HEK293 (cell line): ENCODE results near the gene PROSER3.

Experiments
- CTCF ChIP-seq: fragments of 450-650 bp; formaldehyde crosslinking; IDR thresholded peaks from 2 replicates; pipeline ENCODE4 v1.5.1; 2016; ENCODE audit warnings: missing biosample characterization, missing genetic modification characterization
- RBAK ChIP-seq: fragments of 450-650 bp; formaldehyde crosslinking; IDR thresholded peaks from 2 replicates; pipeline ENCODE4 v1.5.1; 2016; ENCODE audit warnings: missing biosample characterization, missing genetic modification characterization
- SETDB1 ChIP-seq: IDR thresholded peaks from one replicate; pipeline ENCODE4 v1.6.1; 2017; ENCODE audit warnings: mild to moderate bottlenecking, low read length, moderate library complexity, mixed read lengths; ENCODE audit not compliant: insufficient read length
- ZBTB21 ChIP-seq: fragments of 450-650 bp; formaldehyde crosslinking; IDR thresholded peaks from 2 replicates; pipeline ENCODE4 v1.5.1; 2017; ENCODE audit warnings: missing biosample characterization, missing genetic modification characterization
- ZNF133 ChIP-seq: fragments of 450-650 bp; formaldehyde crosslinking; IDR thresholded peaks from 2 replicates; pipeline ENCODE4 v1.5.1; 2016; ENCODE audit warnings: missing biosample characterization, missing genetic modification characterization
- ZNF664 ChIP-seq: fragments of 450-650 bp; formaldehyde crosslinking; IDR thresholded peaks from 2 replicates; pipeline ENCODE4 v1.5.1; 2016; ENCODE audit warnings: missing biosample characterization, missing genetic modification characterization
- ZNF670 ChIP-seq: fragments of 450-650 bp; formaldehyde crosslinking; IDR thresholded peaks from 2 replicates; pipeline ENCODE4 v1.5.1; 2016; ENCODE audit warnings: missing biosample characterization, missing genetic modification characterization, low read depth
- ZNF707 ChIP-seq: fragments of 450-650 bp; formaldehyde crosslinking; IDR thresholded peaks from 2 replicates; pipeline ENCODE4 v1.5.1; 2016; ENCODE audit warnings: missing biosample characterization, missing genetic modification characterization
- TF ChIP-seq, protein P1 (sequence below): fragments of 450-650 bp; formaldehyde crosslinking; IDR thresholded peaks from 2 replicates; pipeline ENCODE4 v1.5.1; 2016; ENCODE audit warnings: missing biosample characterization, missing genetic modification characterization

DNA sequence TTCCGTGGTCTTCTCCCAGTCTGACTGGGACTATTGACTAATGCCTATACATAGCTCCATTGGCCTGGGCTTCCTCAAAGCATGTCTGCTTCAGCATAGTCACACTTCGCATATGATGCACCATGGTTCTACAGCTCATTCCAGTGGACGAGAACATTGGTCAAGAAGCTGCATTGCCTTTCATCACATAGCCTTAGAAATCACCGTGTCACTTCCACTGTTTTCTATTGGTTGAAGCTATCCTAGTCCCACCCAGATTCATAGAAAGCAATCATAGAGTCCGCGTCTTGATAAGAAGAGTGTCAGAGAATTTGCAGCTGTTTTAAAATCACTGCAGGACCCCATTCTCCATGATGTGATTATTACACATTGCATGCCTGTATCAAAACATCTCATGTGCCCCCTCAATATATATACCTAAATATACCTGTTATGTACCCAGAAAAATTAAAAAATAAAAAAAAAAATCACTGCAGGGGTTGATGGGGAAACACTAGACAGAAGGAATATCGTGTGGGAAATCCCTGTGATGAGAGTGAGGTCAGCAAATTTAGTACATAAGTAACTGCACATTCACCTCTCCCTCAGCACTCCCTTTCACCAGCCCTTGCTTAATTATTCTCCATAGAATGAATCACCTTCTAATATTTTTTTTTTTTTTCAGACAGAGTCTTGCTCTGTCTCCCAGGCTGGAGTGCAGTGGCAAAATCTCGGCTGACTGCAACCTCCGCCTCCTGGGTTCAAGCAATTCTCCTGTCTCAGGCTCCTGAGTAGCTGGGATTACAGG lies 15.2 kb downstream of the PROSER3 start:
- TF ChIP-seq RBAK (tag by site-specific recombination) (no peak), ZNF670 (no peak), SETDB1 (no peak), ZNF133 (tag by site-specific recombination) (no peak), CTCF (tag by site-specific recombination) (no peak), ZNF664 (tag by site-specific recombination) (no peak), ZBTB21 (tag by site-specific recombination) (no peak), ZNF707 (tag by site-specific recombination) (no peak)
- TF ChIP-seq, protein P1, sequence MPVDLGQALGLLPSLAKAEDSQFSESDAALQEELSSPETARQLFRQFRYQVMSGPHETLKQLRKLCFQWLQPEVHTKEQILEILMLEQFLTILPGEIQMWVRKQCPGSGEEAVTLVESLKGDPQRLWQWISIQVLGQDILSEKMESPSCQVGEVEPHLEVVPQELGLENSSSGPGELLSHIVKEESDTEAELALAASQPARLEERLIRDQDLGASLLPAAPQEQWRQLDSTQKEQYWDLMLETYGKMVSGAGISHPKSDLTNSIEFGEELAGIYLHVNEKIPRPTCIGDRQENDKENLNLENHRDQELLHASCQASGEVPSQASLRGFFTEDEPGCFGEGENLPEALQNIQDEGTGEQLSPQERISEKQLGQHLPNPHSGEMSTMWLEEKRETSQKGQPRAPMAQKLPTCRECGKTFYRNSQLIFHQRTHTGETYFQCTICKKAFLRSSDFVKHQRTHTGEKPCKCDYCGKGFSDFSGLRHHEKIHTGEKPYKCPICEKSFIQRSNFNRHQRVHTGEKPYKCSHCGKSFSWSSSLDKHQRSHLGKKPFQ (tag by site-specific recombination), result no peak
